Islet of Langerhans (tissue), 1 donor: ENCODE data around the gene GFI1B.
"Not testable (repeated sequence)": the region's sequence is repeated elsewhere in the genome, so short reads cannot be mapped to it uniquely, and the experiment has no call there.

Experiments
- FAIRE-seq: peaks from one replicate; lab custom pipeline; 2011; peaks lifted over from hg19 to GRCh38; lab: Jason Lieb, UNC

Gene GFI1B

GRCh38 chr9:132978451-132979131 is at the start of gene GFI1B:
GFI1B (plus strand) TSS chr9:132978694; CDS start chr9:132986679, 7,985 bp downstream.
- no peak for FAIRE-seq

GRCh38 chr9:132931178-132931735 is 47.2 kb upstream of the GFI1B start:
- FAIRE-seq: no peak

- FAIRE-seq: no peak
These were observed 43.5 kb upstream of the GFI1B start for GRCh38 chr9:132935026-132935425.

- FAIRE-seq: no peak
These were observed 41.0 kb upstream of the GFI1B start for GRCh38 chr9:132937463-132937901.

GRCh38 chr9:132939169-132939568 is 39.3 kb upstream of the GFI1B start:
- FAIRE-seq: no peak

- no peak for FAIRE-seq
These were observed 35.8 kb upstream of the GFI1B start for GRCh38 chr9:132942541-132943182.

- FAIRE-seq: no peak
These were observed 34.7 kb upstream of the GFI1B start for GRCh38 chr9:132943651-132944293.

GRCh38 chr9:132944294-132945185 is 34.0 kb upstream of the GFI1B start, which contains the start of gene TSC1:
TSC1 (minus strand) TSS chr9:132944616; CDS start chr9:132928872, 15,744 bp downstream.
- FAIRE-seq: no peak

- no peak for FAIRE-seq
These were observed 33.0 kb upstream of the GFI1B start for GRCh38 chr9:132945186-132946130.

GRCh38 chr9:132946211-132946610 is 32.3 kb upstream of the GFI1B start:
- FAIRE-seq: no peak

GRCh38 chr9:132946631-132947295 is 31.7 kb upstream of the GFI1B start:
- FAIRE-seq: no peak

GRCh38 chr9:132947756-132948155 is 30.7 kb upstream of the GFI1B start:
- FAIRE-seq: no peak

GRCh38 chr9:132948482-132949050 is 29.9 kb upstream of the GFI1B start:
- FAIRE-seq: no peak

- no peak for FAIRE-seq
These were observed 28.8 kb upstream of the GFI1B start for GRCh38 chr9:132949709-132950108.

GRCh38 chr9:132955123-132955522 is 23.4 kb upstream of the GFI1B start:
- FAIRE-seq: no peak

GRCh38 chr9:132955768-132956167 is 22.7 kb upstream of the GFI1B start:
- FAIRE-seq: no peak

GRCh38 chr9:132957805-132958204 is 20.7 kb upstream of the GFI1B start:
- FAIRE-seq: no peak

GRCh38 chr9:132961002-132961401 is 17.5 kb upstream of the GFI1B start:
- FAIRE-seq: no peak

- no peak for FAIRE-seq
These were observed 13.0 kb upstream of the GFI1B start for GRCh38 chr9:132965478-132965877.

GRCh38 chr9:132967908-132968307 is 10.6 kb upstream of the GFI1B start:
- not testable (repeated sequence) for FAIRE-seq
